ENCODE results near the gene IL17RB.

Gene IL17RB

GRCh38 chr3:53828581-53828980 is 17.8 kb upstream of the IL17RB start:
- DNase-seq, result no peak

GRCh38 chr3:53829605-53830004 is 16.8 kb upstream of the IL17RB start:
- no peak for DNase-seq

- no peak for DNase-seq
Measured at GRCh38 chr3:53830944-53831343, 15.4 kb upstream of the IL17RB start.

- DNase-seq, result no peak
Measured at GRCh38 chr3:53833053-53833645, 13.2 kb upstream of the IL17RB start.

- DNase-seq, result no peak
Measured at GRCh38 chr3:53833700-53834099, 12.7 kb upstream of the IL17RB start.

- DNase-seq, result no peak
Measured at GRCh38 chr3:53834429-53835095, 11.8 kb upstream of the IL17RB start.

- no peak for DNase-seq
Measured at GRCh38 chr3:53835257-53835656, 11.1 kb upstream of the IL17RB start.

- DNase-seq, result no peak
Measured at GRCh38 chr3:53836084-53836872, 10.1 kb upstream of the IL17RB start.

GRCh38 chr3:53837331-53837730 is 9.0 kb upstream of the IL17RB start:
- no peak for DNase-seq

- no peak for DNase-seq
Measured at GRCh38 chr3:53841296-53841695, 5.1 kb upstream of the IL17RB start.

GRCh38 chr3:53842436-53843194 is 3.8 kb upstream of the IL17RB start:
- peak; percentile 12 to 94 (median 75) for DNase-seq

GRCh38 chr3:53843195-53844177 is 2.9 kb upstream of the IL17RB start:
- peak in 3 of 56 donors; percentile 32 to 37 (median 36) for DNase-seq

- DNase-seq, result peak in 19 of 56 donors; percentile 13 to 70 (median 28)
Measured at GRCh38 chr3:53844262-53845102, 1.9 kb upstream of the IL17RB start.

GRCh38 chr3:53845103-53845880 is 1.1 kb upstream of the IL17RB start:
- DNase-seq, result peak in 28 of 56 donors; percentile 16 to 65 (median 31)

GRCh38 chr3:53845881-53846133 is 561 bp upstream of the IL17RB start:
- peak in 4 of 56 donors; percentile 42 to 65 (median 54) for DNase-seq

GRCh38 chr3:53846851-53847155 is 435 bp downstream of the IL17RB start:
- DNase-seq, result no peak

- DNase-seq, result no peak
Measured at GRCh38 chr3:53849916-53850315, 3.5 kb downstream of the IL17RB start.

GRCh38 chr3:53850895-53851294 is 4.5 kb downstream of the IL17RB start:
- peak in 1 of 56 donors; percentile 28 for DNase-seq

- no peak for DNase-seq
Measured at GRCh38 chr3:53856964-53857363, 10.6 kb downstream of the IL17RB start.

Measured in nucleus accumbens (tissue), 56 donors.